Measurements from ENCODE around the gene PRRX2. TPM values are rescaled to one million over a fixed set of nuclear protein-coding genes. Genes with fewer than 3 reads are reported as not detected.

The PRRX2 gene
- total and polyA plus RNA-seq, 2 experiments from 2014 or later = 5.8 to 8.3 TPM

GRCh38 chr9:129709438-129710168 is 44.2 kb downstream of the PRRX2 start:
- Mint-ChIP-seq H3K27ac (no peak overlapping the region), H3K9me3 (no peaks in the 10 kb centered on the region), H3K36me3 (ENCODE audit: low read depth) (no peaks in the 10 kb centered on the region), H3K4me3 (no peak overlapping the region), H3K4me1 (peaks cover 11% of the 10 kb centered on the region), H3K27me3 (ENCODE audit: insufficient read depth, low read depth, poor library complexity) (peaks cover 2% of the 10 kb centered on the region)
- Histone ChIP-seq H3K4me1 (ENCODE audit: insufficient read depth) (peaks cover 14% of the 10 kb centered on the region), H3K4me3 (no peak overlapping the region), H3K9me2 (ENCODE audit: insufficient read depth) (no peaks in the 10 kb centered on the region), H3K4me2 (no peak overlapping the region), H4K20me1 (replicated peaks; ENCODE audit: insufficient read depth) (no peaks in the 10 kb centered on the region), H2AFZ (no peak overlapping the region), H3K27me3 (ENCODE audit: insufficient read depth) (no peaks in the 10 kb centered on the region), H3F3A (replicated peaks; ENCODE audit: low read depth) (no peaks in the 10 kb centered on the region), H3K27ac (ENCODE audit: low read depth) (no peak overlapping the region), H3K36me3 (ENCODE audit: insufficient read depth) (no peaks in the 10 kb centered on the region), H3K79me2 (replicated peaks; ENCODE audit: insufficient read depth) (no peaks in the 10 kb centered on the region)
- TF ChIP-seq REST (IDR thresholded peaks at IDR 0.05; ENCODE audit: unreplicated experiment) = no peak
- no peak for TF ChIP-seq EZH2phosphoT487 (IDR thresholded peaks at IDR 0.05; ENCODE audit: unreplicated experiment)
- TF ChIP-seq ETS1 (IDR thresholded peaks at IDR 0.05) = no peak
- no peak for TF ChIP-seq CREB1 (CRISPR knock-in tag; IDR thresholded peaks at IDR 0.05; ENCODE audit: low read depth)
- TF ChIP-seq JUNB (IDR thresholded peaks at IDR 0.05; ENCODE audit: unreplicated experiment) = no peak
- no peak for TF ChIP-seq ZNF114 (CRISPR knock-in tag; IDR thresholded peaks at IDR 0.05)
- no peak for TF ChIP-seq ZNF331 (CRISPR knock-in tag; IDR thresholded peaks at IDR 0.05; ENCODE audit: low read depth)
- no peak for TF ChIP-seq ZNF462 (CRISPR knock-in tag; IDR thresholded peaks at IDR 0.05)
- no peak for TF ChIP-seq POLR2AphosphoS5 (IDR thresholded peaks at IDR 0.05; ENCODE audit: low read depth)
- TF ChIP-seq NANOG (IDR thresholded peaks at IDR 0.05; ENCODE audit: borderline replicate concordance) = no peak
- no peak for TF ChIP-seq STAT1 (IDR thresholded peaks at IDR 0.05; ENCODE audit: unreplicated experiment)
- TF ChIP-seq CTCF (conservative IDR thresholded peaks at IDR 0.05; ENCODE audit: low read depth in 2 of 2) = no peak
- DNase-seq (ENCODE audit: low spot score) = no peak
- no peak for ATAC-seq

Measured in GM23338 (cell line).